GM12878 (cell line): ENCODE measurements around the gene CCL25.

Experiments
- CEBPB ChIP-seq, 2 experiments: fragments of 150-350 bp in 1 of 2; IDR thresholded peaks; 2 replicates each; pipeline ENCODE4 v1.6.1; 2012 to 2014; ENCODE audit warnings: low read depth in 2 of 2, low read length in 2 of 2, borderline replicate concordance in 1 of 2, inconsistent platforms in 1 of 2
- TF ChIP-seq, protein P1 (sequence below), 3 experiments: IDR thresholded peaks in 2 of 3; conservative IDR thresholded peaks in 1 of 3; 2 replicates each; pipeline ENCODE4 v1.5.1; 2011; ENCODE audit warnings: low read depth in 3 of 3, low read length in 3 of 3, mild to moderate bottlenecking in 3 of 3, control low read depth in 2 of 3, moderate library complexity in 2 of 3, inconsistent platforms in 1 of 3, mixed read lengths in 1 of 3; ENCODE audit not compliant: control insufficient read depth in 2 of 3, insufficient read depth in 1 of 3; ENCODE audit errors: extremely low read depth in 1 of 3

- TF ChIP-seq, protein P1, sequence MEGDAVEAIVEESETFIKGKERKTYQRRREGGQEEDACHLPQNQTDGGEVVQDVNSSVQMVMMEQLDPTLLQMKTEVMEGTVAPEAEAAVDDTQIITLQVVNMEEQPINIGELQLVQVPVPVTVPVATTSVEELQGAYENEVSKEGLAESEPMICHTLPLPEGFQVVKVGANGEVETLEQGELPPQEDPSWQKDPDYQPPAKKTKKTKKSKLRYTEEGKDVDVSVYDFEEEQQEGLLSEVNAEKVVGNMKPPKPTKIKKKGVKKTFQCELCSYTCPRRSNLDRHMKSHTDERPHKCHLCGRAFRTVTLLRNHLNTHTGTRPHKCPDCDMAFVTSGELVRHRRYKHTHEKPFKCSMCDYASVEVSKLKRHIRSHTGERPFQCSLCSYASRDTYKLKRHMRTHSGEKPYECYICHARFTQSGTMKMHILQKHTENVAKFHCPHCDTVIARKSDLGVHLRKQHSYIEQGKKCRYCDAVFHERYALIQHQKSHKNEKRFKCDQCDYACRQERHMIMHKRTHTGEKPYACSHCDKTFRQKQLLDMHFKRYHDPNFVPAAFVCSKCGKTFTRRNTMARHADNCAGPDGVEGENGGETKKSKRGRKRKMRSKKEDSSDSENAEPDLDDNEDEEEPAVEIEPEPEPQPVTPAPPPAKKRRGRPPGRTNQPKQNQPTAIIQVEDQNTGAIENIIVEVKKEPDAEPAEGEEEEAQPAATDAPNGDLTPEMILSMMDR (IDR thresholded peaks at IDR 0.05 in 2 of 3, conservative IDR thresholded peaks at IDR 0.05 in 1 of 3; ENCODE audit: control insufficient read depth in 2 of 3, extremely low read depth in 1 of 3, insufficient read depth in 1 of 3, low read depth in 3 of 3, low read length in 3 of 3): no peak
- TF ChIP-seq CEBPB (IDR thresholded peaks at IDR 0.05; ENCODE audit: borderline replicate concordance in 1 of 2, low read depth in 2 of 2, low read length in 2 of 2): no peak
These were observed 29.2 kb upstream of the CCL25 start for GRCh38 chr19:8023371-8023770.
